OCI-LY7 (cell line): ENCODE results near the gene INSC.

ENCODE experiments used
- CTCF ChIP-seq: fragments of 200-600 bp; sonication (generic); conservative IDR thresholded peaks from 2 replicates; pipeline ENCODE4 v1.5.1; 2014; ENCODE audit warnings: mild to moderate bottlenecking, antibody characterized with exemption, low read length, moderate library complexity, mixed read lengths
- EZH2phosphoT487 ChIP-seq: fragments of 200-600 bp; sonication (generic); IDR thresholded peaks from 2 replicates; pipeline ENCODE4 v1.6.1; 2018; ENCODE audit warnings: low read depth, borderline replicate concordance, mild to moderate bottlenecking, mixed run types, antibody characterized with exemption, low read length, moderate library complexity, mixed read lengths

- TF ChIP-seq CTCF (no peak), EZH2phosphoT487 (no peak)
These were observed 113.7 kb downstream of the INSC start for GRCh38 chr11:15228331-15228849.
